Hepatocyte (in vitro differentiated cells): ENCODE measurements around the gene CRELD2.

Experiments
- CTCF ChIP-seq: fragments of 200-600 bp; sonication (generic); IDR thresholded peaks from 2 replicates; pipeline ENCODE4 v1.5.1; 2016; ENCODE audit warnings: antibody characterized with exemption, mild to moderate bottlenecking; ENCODE audit not compliant: poor library complexity
- EZH2 ChIP-seq: fragments of 200-600 bp; sonication (generic); IDR thresholded peaks from 2 replicates; pipeline ENCODE4 v1.6.1; 2016; ENCODE audit warnings: antibody characterized with exemption, mild to moderate bottlenecking, borderline replicate concordance

- TF ChIP-seq EZH2: no peak
- TF ChIP-seq CTCF: no peak
Measured at GRCh38 chr22:49937758-49938564, 19.5 kb downstream of the CRELD2 start.
